Measurements from ENCODE around the gene PRKCZ.
A peak's percentile ranks its signal among the peaks of the same experiment; 100 is the strongest.

PRKCZ gene

DNA sequence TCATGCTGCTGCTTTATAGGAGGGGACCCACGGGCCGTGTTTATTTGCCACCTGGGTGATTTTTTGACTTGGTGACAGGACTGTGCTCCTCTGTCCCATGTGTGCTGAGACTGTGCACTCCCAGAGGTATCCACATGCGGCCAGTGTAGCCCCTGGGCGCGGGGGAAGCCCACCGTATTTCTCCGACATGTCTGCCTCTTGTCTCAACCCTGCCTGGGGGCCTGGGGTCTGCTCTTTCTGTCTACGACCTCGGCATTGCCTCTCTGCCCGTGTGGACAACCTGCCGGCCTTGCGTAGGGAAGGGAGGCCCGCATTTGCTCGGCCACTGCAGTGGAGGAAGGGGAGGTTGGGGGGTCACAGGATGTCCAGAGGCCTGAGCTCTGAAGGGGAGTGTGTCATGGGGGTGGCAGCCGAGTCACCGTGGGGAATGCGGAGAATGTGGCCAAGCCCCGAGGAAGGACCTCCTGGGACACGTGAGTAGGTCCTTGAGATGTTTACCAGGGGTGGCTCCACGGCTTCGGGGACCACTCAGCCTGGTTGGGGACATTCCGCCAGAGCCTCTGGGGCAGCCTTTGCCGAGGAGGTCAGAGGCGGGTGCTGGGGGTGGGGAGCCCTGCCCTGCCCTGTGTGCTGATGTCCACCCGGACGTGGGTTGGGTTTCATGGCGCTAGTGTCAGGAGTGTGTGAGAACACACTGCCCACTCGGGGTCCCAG is 11.0 kb downstream of the PRKCZ start:
- DNase-seq (ENCODE audit: low spot score): no peak

GRCh38 chr1:2065699-2066098 is 15.5 kb downstream of the PRKCZ start:
- DNase-seq (ENCODE audit: low spot score): no peak

- DNase-seq (ENCODE audit: low spot score): no peak
Observed at GRCh38 chr1:2067393-2067792, 17.2 kb downstream of the PRKCZ start.

- no peak for DNase-seq (ENCODE audit: low spot score)
Observed at GRCh38 chr1:2067981-2068380, 17.8 kb downstream of the PRKCZ start.

- DNase-seq (ENCODE audit: low spot score): no peak
Observed at GRCh38 chr1:2068951-2069350, 18.7 kb downstream of the PRKCZ start.

DNA sequence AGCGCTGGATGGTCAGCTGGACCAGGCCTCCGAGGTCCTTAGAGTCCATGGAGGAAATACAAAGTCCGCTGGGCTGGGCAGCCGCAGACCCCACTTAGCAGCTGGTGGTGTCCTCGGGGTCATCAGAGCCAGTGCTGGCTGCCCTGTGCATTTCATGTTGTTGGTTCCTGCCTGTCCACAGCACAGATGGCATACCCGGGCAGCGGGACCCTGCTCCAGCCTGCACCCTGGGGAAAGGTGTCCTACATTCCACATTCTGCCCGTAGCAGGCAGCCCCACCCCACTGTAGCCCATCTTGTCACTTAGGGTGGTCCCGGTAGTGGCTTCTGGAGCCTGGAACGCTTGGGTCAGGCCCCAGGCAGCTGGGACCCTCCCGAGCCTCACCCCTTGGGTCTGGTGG is 19.8 kb downstream of the PRKCZ start:
- no peak for DNase-seq (ENCODE audit: low spot score)

DNA sequence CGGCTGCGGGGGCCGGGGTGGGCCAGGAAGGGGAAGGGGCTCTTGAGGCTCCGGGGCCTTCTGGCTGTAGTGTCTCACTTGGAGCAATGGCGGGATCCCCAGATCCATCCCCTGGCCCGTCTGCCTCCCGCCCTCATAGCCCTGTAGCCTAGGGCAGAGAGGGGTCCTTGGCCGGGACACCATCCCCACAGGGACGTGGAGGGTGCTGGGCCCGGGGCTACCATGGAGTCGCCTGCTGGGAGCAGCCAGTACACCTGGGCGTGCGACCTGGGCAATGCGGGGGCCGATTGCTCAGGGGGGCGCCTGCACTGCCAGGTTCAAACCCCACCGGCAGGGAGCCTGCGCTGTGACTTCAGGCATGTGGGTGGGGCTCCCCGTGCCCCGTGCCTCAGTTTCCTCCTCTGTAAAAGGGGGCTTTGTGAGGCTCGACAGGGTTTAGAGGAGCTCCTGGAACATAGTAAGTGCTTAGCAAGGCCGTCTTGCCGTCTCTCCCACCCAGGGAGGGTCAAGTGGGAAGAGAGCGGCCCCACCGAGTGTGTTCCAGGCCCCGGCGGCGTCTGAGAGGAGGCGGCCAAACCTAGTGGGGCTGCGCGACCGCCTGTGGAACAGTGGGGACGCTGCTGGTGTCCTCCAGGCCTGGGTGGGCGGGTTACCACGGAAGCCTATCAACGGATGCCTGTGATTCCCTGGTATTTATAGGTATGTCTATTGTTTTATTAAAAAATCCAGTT is 20.8 kb downstream of the PRKCZ start:
- DNase-seq (ENCODE audit: low spot score): no peak

DNA sequence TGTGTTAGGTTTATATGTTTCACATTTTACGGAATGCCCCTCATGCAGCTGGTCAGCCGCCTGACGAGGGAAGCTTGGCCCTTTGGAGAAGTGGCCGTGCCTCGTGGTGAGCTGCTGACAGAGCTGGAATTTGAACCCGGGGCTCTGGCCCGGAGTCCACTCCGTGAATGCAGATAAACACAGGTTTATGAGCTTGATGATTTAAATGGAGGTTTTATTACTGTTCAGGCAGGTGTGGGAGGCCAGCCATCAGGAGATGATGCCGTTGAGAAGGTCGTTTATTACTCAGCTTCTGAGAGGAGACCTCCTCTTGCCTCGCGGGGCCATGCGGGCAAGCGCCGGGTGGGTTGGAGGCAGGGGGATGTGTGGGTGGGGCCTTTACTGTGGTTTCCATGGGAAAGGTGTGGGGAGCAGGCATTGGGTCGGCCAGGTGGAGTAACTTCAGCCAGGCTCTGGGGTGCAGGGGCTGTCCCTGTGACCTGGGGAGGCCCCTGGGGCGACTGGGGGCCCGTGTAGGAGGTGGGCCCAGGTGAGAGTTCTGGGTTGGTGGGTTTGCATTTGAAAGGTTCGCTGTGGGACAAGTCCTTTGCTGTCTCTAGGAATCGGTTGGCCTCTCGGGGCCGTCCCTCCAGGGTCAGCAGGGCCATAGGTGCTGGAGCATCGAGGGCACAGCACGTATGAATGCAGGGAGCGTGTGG is 22.0 kb downstream of the PRKCZ start:
- DNase-seq (ENCODE audit: low spot score): no peak

- DNase-seq (ENCODE audit: low spot score): no peak
Observed at GRCh38 chr1:2072891-2073290, 22.7 kb downstream of the PRKCZ start.

- peak; percentile 80 for DNase-seq (ENCODE audit: low spot score)
Observed at GRCh38 chr1:2073382-2074230, 23.4 kb downstream of the PRKCZ start.

- DNase-seq (ENCODE audit: low spot score): no peak
Observed at GRCh38 chr1:2074396-2074795, 24.2 kb downstream of the PRKCZ start.

DNA sequence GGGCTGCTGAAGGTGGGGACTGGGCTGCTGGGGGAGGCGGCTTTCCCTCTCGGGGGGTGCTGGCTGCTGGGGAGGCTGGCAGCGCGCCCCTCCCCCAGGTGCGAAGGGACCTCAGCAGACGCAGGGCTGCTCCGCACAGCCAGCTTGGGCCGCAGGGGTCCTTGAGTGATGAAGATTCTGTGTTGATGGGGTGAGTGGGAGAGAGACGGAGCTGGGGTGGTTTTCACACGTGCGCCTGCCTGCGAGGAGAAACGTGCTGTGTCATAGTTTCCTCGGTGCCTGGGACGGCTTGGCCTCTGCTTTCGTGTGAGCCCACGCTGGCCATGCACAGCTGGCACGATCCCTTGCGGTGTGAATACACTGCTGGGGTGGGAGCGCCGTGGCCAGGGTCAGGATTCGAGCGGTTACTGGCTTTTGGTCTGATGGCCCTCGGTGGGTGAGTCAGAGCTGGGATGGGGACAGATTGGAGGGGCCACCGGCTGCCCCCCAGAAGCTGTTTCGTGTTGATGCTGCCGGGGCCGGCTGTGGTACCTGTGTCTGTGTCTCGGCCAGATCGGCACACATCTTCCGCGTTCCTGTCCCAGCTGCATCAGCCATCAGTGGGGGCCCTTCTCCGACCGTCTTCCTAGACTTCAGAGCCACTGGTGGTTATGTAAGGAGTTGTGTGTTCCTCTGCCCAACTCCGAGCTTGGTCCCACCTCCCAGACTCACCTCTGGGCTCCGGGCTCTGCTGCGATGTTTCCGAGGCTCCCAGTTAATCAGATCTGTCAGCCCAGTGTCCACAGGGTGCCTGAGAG is 24.9 kb downstream of the PRKCZ start:
- DNase-seq (ENCODE audit: low spot score): no peak

DNA sequence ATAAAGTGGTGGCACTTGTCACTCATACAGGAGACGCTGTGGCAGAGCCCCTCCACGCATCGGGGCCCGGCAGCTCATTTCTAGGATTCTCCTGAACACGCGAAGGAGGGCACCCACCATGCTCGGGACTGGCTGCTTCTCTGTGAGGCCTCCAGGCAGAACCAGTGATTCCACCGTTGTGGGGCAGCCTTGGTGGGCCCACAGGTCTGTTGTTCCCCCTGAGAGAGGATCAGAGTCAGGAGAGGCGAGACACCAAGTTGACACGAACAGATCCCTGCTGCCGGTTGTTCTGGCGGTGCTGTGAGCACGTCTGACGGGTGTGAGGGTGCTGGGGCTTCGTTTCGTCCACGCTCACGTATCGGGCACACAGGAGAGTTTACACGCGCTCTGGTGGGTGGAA is 26.6 kb downstream of the PRKCZ start:
- DNase-seq (ENCODE audit: low spot score): no peak

GRCh38 chr1:2078170-2078569 is 28.0 kb downstream of the PRKCZ start:
- DNase-seq (ENCODE audit: low spot score): no peak

- DNase-seq (ENCODE audit: low spot score): no peak
Observed at GRCh38 chr1:2079396-2080085, 29.3 kb downstream of the PRKCZ start.

- no peak for DNase-seq (ENCODE audit: low spot score)
Observed at GRCh38 chr1:2080140-2080539, 29.9 kb downstream of the PRKCZ start.

- no peak for DNase-seq (ENCODE audit: low spot score)
Observed at GRCh38 chr1:2080884-2081283, 30.7 kb downstream of the PRKCZ start.

DNA sequence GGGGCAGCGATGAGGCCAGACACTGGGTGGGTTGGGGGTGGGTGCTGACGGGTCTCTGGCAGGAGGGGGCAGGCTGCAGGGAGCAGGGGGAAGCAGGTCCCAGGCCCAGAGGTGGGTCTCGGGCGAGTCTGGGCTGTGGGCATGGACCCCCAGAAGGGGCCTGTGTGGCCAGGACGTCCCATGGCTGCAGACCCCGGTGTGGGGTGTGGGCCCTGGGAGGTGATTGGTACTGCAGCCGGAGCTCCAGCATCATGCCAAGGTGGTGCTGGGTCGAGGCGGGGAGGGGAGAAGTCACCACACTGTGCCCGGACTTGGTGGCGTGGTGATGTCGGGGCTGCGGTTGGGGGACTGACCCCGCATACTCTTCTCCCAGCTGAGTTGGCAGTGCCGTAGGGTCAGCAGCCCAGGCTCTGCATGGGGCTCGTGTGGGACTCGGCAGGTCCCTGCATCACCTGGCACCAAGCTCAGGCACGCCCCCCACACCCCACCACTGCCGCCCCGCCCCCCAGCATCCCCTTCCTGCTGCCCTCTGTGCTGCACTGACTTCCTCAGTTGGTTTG is 31.2 kb downstream of the PRKCZ start:
- DNase-seq (ENCODE audit: low spot score): no peak

DNA sequence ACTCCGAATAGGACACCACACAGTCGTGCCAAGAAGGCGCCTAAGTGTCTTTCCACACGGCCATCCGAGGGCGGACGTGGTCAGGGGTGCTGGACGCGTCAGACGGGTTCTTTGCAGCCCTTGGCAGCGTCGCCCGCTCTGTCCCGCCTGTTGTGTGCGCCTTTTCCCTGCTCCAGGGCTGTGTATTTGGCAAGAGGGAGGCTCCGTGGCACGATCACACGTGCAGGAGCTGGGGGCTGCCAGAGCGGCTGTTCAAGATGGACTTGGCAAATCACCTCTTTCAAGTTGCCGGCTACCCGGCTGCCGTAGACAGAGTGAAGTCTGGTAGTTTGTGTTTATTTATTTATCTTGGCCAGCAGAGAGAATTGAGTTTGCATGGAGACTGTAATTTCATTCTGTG is 31.9 kb downstream of the PRKCZ start:
- DNase-seq (ENCODE audit: low spot score): no peak

DNA sequence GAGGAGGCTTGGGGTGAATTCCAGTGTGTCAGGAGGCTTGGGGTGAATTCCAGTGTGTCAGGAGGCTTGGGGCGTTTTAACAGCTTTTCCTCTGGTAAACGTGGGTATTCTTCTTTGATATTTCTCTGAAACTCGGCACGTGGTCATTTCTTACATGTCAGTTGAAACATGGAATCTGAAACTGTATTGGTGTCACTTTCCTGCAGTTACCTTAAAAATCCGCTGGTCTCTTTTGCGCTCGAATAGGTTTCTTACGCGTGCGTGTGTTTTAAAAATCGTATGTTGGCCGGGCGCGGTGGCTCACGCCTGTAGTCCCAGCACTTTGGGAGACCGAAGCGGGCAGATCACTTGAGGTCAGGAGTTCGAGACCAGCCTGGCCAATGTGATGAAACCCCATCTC is 33.5 kb downstream of the PRKCZ start:
- no peak for DNase-seq (ENCODE audit: low spot score)
